ENCODE results near the gene PFKFB3. TPM values are rescaled to one million over a fixed set of nuclear protein-coding genes. Genes with fewer than 3 reads are reported as not detected.

The PFKFB3 gene
- total and polyA plus RNA-seq, 2 of the 4 experiments (the other 2 are of a cell fraction): 34.1 to 45.5 TPM

GRCh38 chr10:6200734-6201515 is 1.8 kb upstream of the PFKFB3 start:
- CTCF ChIA-PET: interaction anchor here (3.0 kb wide), 1 partner anchor 200 kb away, joined by 42 read pairs; no protein-coding TSS in a partner anchor

More at GRCh38 chr10:6200734-6201515, 1.8 kb upstream of the PFKFB3 start:
- peak overlapping the region; percentile 18 for H2AK5ac ChIP-seq (ENCODE audit: low read depth, low read length)
- peaks cover 6 to 72% of the 10 kb centered on the region in 2 experiments for H3K79me1 ChIP-seq (ENCODE audit: low read depth in 1 of 2, low read length in 2 of 2)
- no peak overlapping the region for H2BK20ac ChIP-seq (ENCODE audit: low read depth, low read length)
- H4K91ac ChIP-seq (ENCODE audit: insufficient read depth, low read depth, low read length): peak overlapping the region; percentile 73; the same call in 1 of the 2 replicates
- peak overlapping the region; percentile 40 to 71; a peak in 2 of 4 replicates for H4K8ac ChIP-seq (ENCODE audit: low read depth in 2 of 2, low read length in 2 of 2)
- in situ Hi-C loops (cut with MboI; ENCODE audit: low sequenced_read_pairs) (no loop called here), intact Hi-C loops (cut with micrococcal nuclease) (loop anchor here (1.0 to 5.0 kb wide), 2 partner anchors 39 to 57 kb away; no protein-coding TSS in a partner anchor), dilution Hi-C loops (cut with HindIII; ENCODE audit: low sequenced_read_pairs, unreplicated experiment) (no loop called here)
- no peak overlapping the region; the same call in 2 of the 3 replicates for H2BK15ac ChIP-seq (ENCODE audit: low read depth, low read length)
- peak overlapping the region; percentile 88 for H3K4ac ChIP-seq (ENCODE audit: low read depth, low read length)
- POLR2A ChIA-PET (ENCODE audit: unreplicated experiment): no interaction called here
- H3K4me2 ChIP-seq (ENCODE audit: low read depth, low read length): peak overlapping the region; percentile 86
- H3K27me3 ChIP-seq (ENCODE audit: control insufficient read depth, insufficient read depth, low read length): no peaks in the 10 kb centered on the region
- no peaks in the 10 kb centered on the region for H3K9me3 ChIP-seq (ENCODE audit: control insufficient read depth, insufficient read depth, low read length)
- H3K18ac ChIP-seq (ENCODE audit: low read depth, low read length): 0 out of 2 replicates have a peak overlapping the region, but pooled peaks have one; percentile 12
- H3K14ac ChIP-seq (replicated peaks; ENCODE audit: low read depth, low read length): peak overlapping the region; percentile 55
- no peak for ATAC-seq (ENCODE audit: low read depth)
- no peak overlapping the region for H3K56ac ChIP-seq (ENCODE audit: extremely low read depth, insufficient read depth, low read length)
- peak overlapping the region; percentile 12 for H2BK5ac ChIP-seq (ENCODE audit: low read depth, low read length, poor library complexity, severe bottlenecking)
- H4K20me1 ChIP-seq (ENCODE audit: insufficient read depth, low read length): peaks cover 61% of the 10 kb centered on the region
- H3K9me1 ChIP-seq (ENCODE audit: insufficient read depth, low read length): peaks cover 10% of the 10 kb centered on the region
- H3K23ac ChIP-seq (ENCODE audit: low read depth, low read length): peak overlapping the region; percentile 89
- WGBS, 2 experiments (ENCODE audit: extremely low coverage in 2 of 2, insufficient read length in 1 of 2): 8% methylated on average over 33 of the region's 59 CpGs; no CpG with 5 or more reads in 1 of the 2 experiments
- no peak for TF ChIP-seq USF2 (IDR thresholded peaks at IDR 0.05; ENCODE audit: low read depth, low read length)
- TF ChIP-seq NFE2L2 (IDR thresholded peaks at IDR 0.05; ENCODE audit: low read depth, low read length): no peak
- 0 out of 2 replicates have a peak, but pooled peaks have one; percentile 12 for TF ChIP-seq MXI1 (IDR thresholded peaks at IDR 0.05; ENCODE audit: borderline replicate concordance, low read depth, low read length)
- no peak for TF ChIP-seq RFX5 (IDR thresholded peaks at IDR 0.05; ENCODE audit: low read depth, low read length)
- peak overlapping the region; percentile 38 for H2BK120ac ChIP-seq (ENCODE audit: low read depth, low read length)
- peak overlapping the region; percentile 81 for H2AFZ ChIP-seq (replicated peaks; ENCODE audit: low read length, poor library complexity)
- peak overlapping the region; percentile 58 for H3K27ac ChIP-seq (ENCODE audit: insufficient read depth, low read length)
- DNase-seq: peak; percentile 35
- H4K5ac ChIP-seq (ENCODE audit: low read depth, low read length): peak overlapping the region; percentile 38; the same call in 1 of the 2 replicates
- H3K36me3 ChIP-seq (ENCODE audit: control insufficient read depth, insufficient read depth, low read length): no peaks in the 10 kb centered on the region
- peaks cover 17% of the 10 kb centered on the region for H3K4me1 ChIP-seq (ENCODE audit: control insufficient read depth, insufficient read depth, low read length)
- H3K4me3 ChIP-seq (ENCODE audit: insufficient read depth, low read depth, low read length): peak overlapping the region; percentile 33
- H2AK9ac ChIP-seq (replicated peaks; ENCODE audit: low read depth, low read length, poor library complexity): peak overlapping the region; percentile 97
- peak overlapping the region; percentile 43 for H3K9ac ChIP-seq (ENCODE audit: low read depth, low read length)
- BruUV-seq (replicated peaks): no TSS peak
